Measurements from ENCODE around the gene USO1. TPM values are rescaled to one million over a fixed set of nuclear protein-coding genes. Genes with fewer than 3 reads are reported as not detected.

Gene USO1
- total and polyA plus RNA-seq, 9 of the 15 experiments (the other 6 are each of a cell fraction or from before 2014, with no cell fraction given), result 19.3 to 97.8 (median 48.5) TPM

DNA sequence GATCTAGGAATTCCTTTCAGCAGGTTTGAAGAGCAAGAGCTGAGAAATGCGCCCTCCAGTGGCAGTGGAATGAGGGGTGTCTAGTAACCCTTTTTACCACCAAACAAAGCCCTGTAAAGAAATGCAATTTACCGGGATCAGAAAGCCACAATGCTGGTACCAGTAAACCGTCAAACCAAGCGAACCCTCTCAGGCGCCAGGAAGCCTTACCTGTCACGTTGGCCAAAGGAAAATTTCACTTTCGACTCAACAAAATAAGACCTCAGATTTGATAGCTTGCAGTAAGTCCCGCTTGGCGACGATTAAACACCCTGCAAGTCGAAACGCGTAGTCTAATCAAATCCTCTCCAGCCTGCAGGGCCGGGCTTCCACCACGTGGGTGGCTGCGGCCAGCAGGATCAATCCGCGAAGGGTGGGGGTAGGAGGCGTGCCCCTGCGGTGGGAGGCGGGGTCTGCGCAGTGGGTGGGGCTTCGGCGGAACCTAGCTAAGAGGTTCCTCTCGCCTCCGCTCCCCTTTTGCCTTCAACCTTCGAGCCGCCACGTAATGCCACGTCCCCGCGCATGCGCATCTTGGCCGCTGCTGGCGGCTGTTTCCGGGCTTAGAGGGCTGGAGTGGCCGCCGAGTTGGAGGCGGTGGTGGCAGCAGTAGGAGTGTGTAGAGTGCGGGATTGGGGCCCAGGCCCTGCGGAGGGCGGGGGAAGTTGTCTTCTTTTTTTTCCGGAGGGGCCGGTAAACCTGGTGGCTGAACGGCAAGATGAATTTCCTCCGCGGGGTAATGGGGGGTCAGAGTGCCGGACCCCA lies at the start of gene USO1 (continued):
- TF ChIP-seq CTBP1 (IDR thresholded peaks at IDR 0.05; ENCODE audit: borderline replicate concordance) (peak; percentile 33; the same call in 1 of the 2 replicates), ZNF184 (CRISPR knock-in tag; IDR thresholded peaks at IDR 0.05) (no peak), JUN (IDR thresholded peaks at IDR 0.05; ENCODE audit: borderline replicate concordance, low read depth, low read length) (peak; percentile 63; the same call in 1 of the 2 replicates), JUN (CRISPR knock-in tag; IDR thresholded peaks at IDR 0.05; ENCODE audit: borderline replicate concordance) (no peak), FOS (IDR thresholded peaks at IDR 0.05; ENCODE audit: extremely low read depth, insufficient read length) (no peak), FOXM1 (IDR thresholded peaks at IDR 0.05; ENCODE audit: low read depth) (no peak), FOXM1 (CRISPR knock-in tag; IDR thresholded peaks at IDR 0.05; ENCODE audit: low read depth) (no peak), LEF1 (IDR thresholded peaks at IDR 0.05) (peak; percentile 32; the same call in 1 of the 2 replicates), CHD1 (IDR thresholded peaks at IDR 0.05; ENCODE audit: low read length) (no peak), NFRKB (IDR thresholded peaks at IDR 0.05; ENCODE audit: low read depth) (peak; percentile 92; the same call in 1 of the 2 replicates), STAT5B (CRISPR knock-in tag; IDR thresholded peaks at IDR 0.05) (no peak), GABPB2 (CRISPR knock-in tag; conservative IDR thresholded peaks at IDR 0.05) (no peak), ZNF174 (CRISPR knock-in tag; IDR thresholded peaks at IDR 0.05) (no peak), U2AF2 (optimal IDR thresholded peaks at IDR 0.05; ENCODE audit: low read depth, low read length) (no peak), ARNT (IDR thresholded peaks at IDR 0.05) (peak; percentile 17 to 51; a peak in 2 of 4 replicates), ZNF311 (CRISPR knock-in tag; IDR thresholded peaks at IDR 0.05) (no peak), U2AF1 (optimal IDR thresholded peaks at IDR 0.05; ENCODE audit: low read depth, low read length) (no peak), IFI16 (CRISPR knock-in tag; IDR thresholded peaks at IDR 0.05) (no peak)
- TF ChIP-seq, protein P1, sequence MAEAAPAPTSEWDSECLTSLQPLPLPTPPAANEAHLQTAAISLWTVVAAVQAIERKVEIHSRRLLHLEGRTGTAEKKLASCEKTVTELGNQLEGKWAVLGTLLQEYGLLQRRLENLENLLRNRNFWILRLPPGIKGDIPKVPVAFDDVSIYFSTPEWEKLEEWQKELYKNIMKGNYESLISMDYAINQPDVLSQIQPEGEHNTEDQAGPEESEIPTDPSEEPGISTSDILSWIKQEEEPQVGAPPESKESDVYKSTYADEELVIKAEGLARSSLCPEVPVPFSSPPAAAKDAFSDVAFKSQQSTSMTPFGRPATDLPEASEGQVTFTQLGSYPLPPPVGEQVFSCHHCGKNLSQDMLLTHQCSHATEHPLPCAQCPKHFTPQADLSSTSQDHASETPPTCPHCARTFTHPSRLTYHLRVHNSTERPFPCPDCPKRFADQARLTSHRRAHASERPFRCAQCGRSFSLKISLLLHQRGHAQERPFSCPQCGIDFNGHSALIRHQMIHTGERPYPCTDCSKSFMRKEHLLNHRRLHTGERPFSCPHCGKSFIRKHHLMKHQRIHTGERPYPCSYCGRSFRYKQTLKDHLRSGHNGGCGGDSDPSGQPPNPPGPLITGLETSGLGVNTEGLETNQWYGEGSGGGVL (CRISPR knock-in tag; IDR thresholded peaks at IDR 0.05), result no peak
- TF ChIP-seq, protein P2, sequence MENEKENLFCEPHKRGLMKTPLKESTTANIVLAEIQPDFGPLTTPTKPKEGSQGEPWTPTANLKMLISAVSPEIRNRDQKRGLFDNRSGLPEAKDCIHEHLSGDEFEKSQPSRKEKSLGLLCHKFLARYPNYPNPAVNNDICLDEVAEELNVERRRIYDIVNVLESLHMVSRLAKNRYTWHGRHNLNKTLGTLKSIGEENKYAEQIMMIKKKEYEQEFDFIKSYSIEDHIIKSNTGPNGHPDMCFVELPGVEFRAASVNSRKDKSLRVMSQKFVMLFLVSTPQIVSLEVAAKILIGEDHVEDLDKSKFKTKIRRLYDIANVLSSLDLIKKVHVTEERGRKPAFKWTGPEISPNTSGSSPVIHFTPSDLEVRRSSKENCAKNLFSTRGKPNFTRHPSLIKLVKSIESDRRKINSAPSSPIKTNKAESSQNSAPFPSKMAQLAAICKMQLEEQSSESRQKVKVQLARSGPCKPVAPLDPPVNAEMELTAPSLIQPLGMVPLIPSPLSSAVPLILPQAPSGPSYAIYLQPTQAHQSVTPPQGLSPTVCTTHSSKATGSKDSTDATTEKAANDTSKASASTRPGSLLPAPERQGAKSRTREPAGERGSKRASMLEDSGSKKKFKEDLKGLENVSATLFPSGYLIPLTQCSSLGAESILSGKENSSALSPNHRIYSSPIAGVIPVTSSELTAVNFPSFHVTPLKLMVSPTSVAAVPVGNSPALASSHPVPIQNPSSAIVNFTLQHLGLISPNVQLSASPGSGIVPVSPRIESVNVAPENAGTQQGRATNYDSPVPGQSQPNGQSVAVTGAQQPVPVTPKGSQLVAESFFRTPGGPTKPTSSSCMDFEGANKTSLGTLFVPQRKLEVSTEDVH (IDR thresholded peaks at IDR 0.05; ENCODE audit: low read depth, partially characterized antibody), result no peak
- TF ChIP-seq, protein P3, sequence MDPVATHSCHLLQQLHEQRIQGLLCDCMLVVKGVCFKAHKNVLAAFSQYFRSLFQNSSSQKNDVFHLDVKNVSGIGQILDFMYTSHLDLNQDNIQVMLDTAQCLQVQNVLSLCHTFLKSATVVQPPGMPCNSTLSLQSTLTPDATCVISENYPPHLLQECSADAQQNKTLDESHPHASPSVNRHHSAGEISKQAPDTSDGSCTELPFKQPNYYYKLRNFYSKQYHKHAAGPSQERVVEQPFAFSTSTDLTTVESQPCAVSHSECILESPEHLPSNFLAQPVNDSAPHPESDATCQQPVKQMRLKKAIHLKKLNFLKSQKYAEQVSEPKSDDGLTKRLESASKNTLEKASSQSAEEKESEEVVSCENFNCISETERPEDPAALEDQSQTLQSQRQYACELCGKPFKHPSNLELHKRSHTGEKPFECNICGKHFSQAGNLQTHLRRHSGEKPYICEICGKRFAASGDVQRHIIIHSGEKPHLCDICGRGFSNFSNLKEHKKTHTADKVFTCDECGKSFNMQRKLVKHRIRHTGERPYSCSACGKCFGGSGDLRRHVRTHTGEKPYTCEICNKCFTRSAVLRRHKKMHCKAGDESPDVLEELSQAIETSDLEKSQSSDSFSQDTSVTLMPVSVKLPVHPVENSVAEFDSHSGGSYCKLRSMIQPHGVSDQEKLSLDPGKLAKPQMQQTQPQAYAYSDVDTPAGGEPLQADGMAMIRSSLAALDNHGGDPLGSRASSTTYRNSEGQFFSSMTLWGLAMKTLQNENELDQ (CRISPR knock-in tag; IDR thresholded peaks at IDR 0.05; ENCODE audit: borderline replicate concordance), result no peak
